H9 (cell line): ENCODE results near the gene ADGRL3. TPM values are rescaled to one million over a fixed set of nuclear protein-coding genes. Genes with fewer than 3 reads are reported as not detected.

ENCODE experiments used
- DNase-seq: peaks from one replicate; pipeline ENCODE4 v3.0.0-alpha.2; 2017
- H2AFZ ChIP-seq: one replicate; pipeline ENCODE4 v1.6.1; 2013; ENCODE audit warnings: mild to moderate bottlenecking, low read length, control low read depth, moderate library complexity
- H2AK5ac ChIP-seq: 2 replicates; pipeline ENCODE4 v1.6.1; 2013; ENCODE audit warnings: low read length, control low read depth, mixed read lengths; ENCODE audit not compliant: insufficient read length
- H2BK120ac ChIP-seq: one replicate; pipeline ENCODE4 v1.6.1; 2013; ENCODE audit warnings: low read depth, mild to moderate bottlenecking, low read length, control low read depth, inconsistent platforms; ENCODE audit not compliant: poor library complexity, severe bottlenecking
- H2BK12ac ChIP-seq: 2 replicates; pipeline ENCODE4 v1.6.1; 2013; ENCODE audit warnings: low read length, control low read depth, mixed read lengths, low read depth; ENCODE audit not compliant: insufficient read length
- H2BK15ac ChIP-seq: 2 replicates; pipeline ENCODE4 v1.6.1; 2013; ENCODE audit warnings: low read depth, low read length, control low read depth
- H2BK20ac ChIP-seq: one replicate; pipeline ENCODE4 v1.6.1; 2013; ENCODE audit warnings: low read depth, mild to moderate bottlenecking, low read length, control low read depth, inconsistent platforms; ENCODE audit not compliant: poor library complexity, severe bottlenecking
- H2BK5ac ChIP-seq: 2 replicates; pipeline ENCODE4 v1.6.1; 2013; ENCODE audit warnings: low read length, control low read depth, mixed read lengths; ENCODE audit not compliant: insufficient read length
- H3K14ac ChIP-seq: 2 replicates; pipeline ENCODE4 v1.6.1; 2013; ENCODE audit warnings: low read length, control low read depth; ENCODE audit not compliant: insufficient read depth
- H3K18ac ChIP-seq: 2 replicates; pipeline ENCODE4 v1.6.1; 2013; ENCODE audit warnings: low read depth, mild to moderate bottlenecking, mixed read lengths, low read length, control low read depth; ENCODE audit not compliant: insufficient read length
- H3K23ac ChIP-seq: 2 replicates; pipeline ENCODE4 v1.6.1; 2013; ENCODE audit warnings: low read length, control low read depth, mixed read lengths, low read depth; ENCODE audit not compliant: insufficient read length
- H3K23me2 ChIP-seq: 2 replicates; pipeline ENCODE4 v1.6.1; 2013; ENCODE audit warnings: low read depth, mild to moderate bottlenecking, mixed read lengths, low read length, control low read depth; ENCODE audit not compliant: insufficient read length, poor library complexity, severe bottlenecking
- H3K27ac ChIP-seq: 2 replicates; pipeline ENCODE4 v1.5.1; 2013; ENCODE audit warnings: low read length, control low read depth, mixed read lengths, low read depth; ENCODE audit not compliant: insufficient read length
- H3K27me3 ChIP-seq: 2 replicates; pipeline ENCODE4 v1.6.1; 2013; ENCODE audit warnings: low read length, control low read depth, inconsistent platforms; ENCODE audit not compliant: insufficient read depth
- H3K4ac ChIP-seq: 2 replicates; pipeline ENCODE4 v1.6.1; 2013; ENCODE audit warnings: low read depth, mild to moderate bottlenecking, control low read depth, inconsistent platforms, low read length, moderate library complexity
- H3K4me1 ChIP-seq: 2 replicates; pipeline ENCODE4 v1.6.1; 2013; ENCODE audit warnings: low read length, control low read depth, inconsistent platforms; ENCODE audit not compliant: insufficient read depth
- H3K4me2 ChIP-seq: 2 replicates; pipeline ENCODE4 v1.6.1; 2013; ENCODE audit warnings: low read length, control low read depth, mixed read lengths; ENCODE audit not compliant: insufficient read length, insufficient read depth
- H3K56ac ChIP-seq: 2 replicates; pipeline ENCODE4 v1.6.1; 2013; ENCODE audit warnings: low read depth, mild to moderate bottlenecking, mixed read lengths, low read length, control low read depth; ENCODE audit not compliant: insufficient read length
- H3K79me1 ChIP-seq: 2 replicates; pipeline ENCODE4 v1.6.1; 2013; ENCODE audit warnings: low read depth, mild to moderate bottlenecking, moderate library complexity, low read length, control low read depth, inconsistent platforms; ENCODE audit not compliant: insufficient read depth, poor library complexity, severe bottlenecking
- H3K79me2 ChIP-seq: 2 replicates; pipeline ENCODE4 v1.6.1; 2013; ENCODE audit warnings: low read length, control low read depth, inconsistent platforms; ENCODE audit not compliant: insufficient read depth
- H3K9ac ChIP-seq: 2 replicates; pipeline ENCODE4 v1.6.1; 2013; ENCODE audit warnings: low read length, control low read depth, mixed read lengths; ENCODE audit not compliant: insufficient read length; ENCODE audit errors: extremely low read depth
- H3K9me3 ChIP-seq: one replicate; pipeline ENCODE4 v1.6.1; 2013; ENCODE audit warnings: low read depth, low read length, inconsistent platforms; ENCODE audit not compliant: control insufficient read depth
- H3T11ph ChIP-seq: one replicate; pipeline ENCODE4 v1.6.1; 2013; ENCODE audit warnings: mild to moderate bottlenecking, low read length, control low read depth, inconsistent platforms
- H4K20me1 ChIP-seq: one replicate; pipeline ENCODE4 v1.6.1; 2013; ENCODE audit not compliant: control insufficient read depth, insufficient read length, insufficient read depth
- H4K5ac ChIP-seq: 2 replicates; pipeline ENCODE4 v1.6.1; 2013; ENCODE audit warnings: low read depth, mild to moderate bottlenecking, mixed read lengths, low read length, control low read depth; ENCODE audit not compliant: insufficient read length
- H4K8ac ChIP-seq: replicated peaks from 2 replicates; pipeline ENCODE4 v1.6.1; 2013; ENCODE audit warnings: low read length, control low read depth, mixed read lengths, low read depth; ENCODE audit not compliant: insufficient read length
- H4K91ac ChIP-seq: 2 replicates; pipeline ENCODE4 v1.6.1; 2013; ENCODE audit warnings: low read depth, mild to moderate bottlenecking, moderate library complexity, mixed read lengths, low read length, control low read depth; ENCODE audit not compliant: insufficient read length
- H3K27ac Mint-ChIP-seq, 3 experiments: 2 replicates in 2 of 3; 3 replicates in 1 of 3; pipeline ENCODE4 v1.8.0; 2020 to 2021; ENCODE audit warnings: mixed read lengths in 3 of 3, mild to moderate bottlenecking in 1 of 3, moderate library complexity in 1 of 3
- H3K27me3 Mint-ChIP-seq: 2 replicates; pipeline ENCODE4 v1.8.0; 2021; ENCODE audit warnings: low read depth, mild to moderate bottlenecking, moderate library complexity, mixed read lengths
- H3K36me3 Mint-ChIP-seq, 3 experiments: 2 replicates in 2 of 3; 3 replicates in 1 of 3; pipeline ENCODE4 v1.8.0; 2020 to 2021; ENCODE audit warnings: low read depth in 3 of 3, mixed read lengths in 3 of 3; ENCODE audit not compliant: insufficient read depth in 1 of 3
- H3K4me1 Mint-ChIP-seq, 2 experiments: 2 replicates each; pipeline ENCODE4 v1.8.0; 2020; ENCODE audit warnings: mixed read lengths in 2 of 2
- H3K4me3 Mint-ChIP-seq, 2 experiments: 2 replicates in 1 of 2; 3 replicates in 1 of 2; pipeline ENCODE4 v1.8.0; 2020 to 2021; ENCODE audit warnings: mild to moderate bottlenecking in 2 of 2, mixed read lengths in 2 of 2, moderate library complexity in 1 of 2
- H3K9me3 Mint-ChIP-seq, 2 experiments: 2 replicates in 1 of 2; 3 replicates in 1 of 2; pipeline ENCODE4 v1.8.0; 2020; ENCODE audit warnings: mild to moderate bottlenecking in 2 of 2, mixed read lengths in 2 of 2, moderate library complexity in 1 of 2
- total RNA-seq: library from RNA; stranded (reverse); gene quantifications from 2 replicates; pipeline ENCODE4 v1.2.1, GENCODE V29; 2021
- TF ChIP-seq, protein P1 (sequence below): fragments of 200-600 bp; sonication (generic); conservative IDR thresholded peaks from 3 replicates; pipeline ENCODE4 v1.8.0; 2021; ENCODE audit warnings: antibody characterized with exemption, mild to moderate bottlenecking

The ADGRL3 gene
- total RNA-seq, 1 experiment from 2014 or later, result 5.9 TPM

- H4K8ac ChIP-seq, result no peak overlapping the region
- H3K4me2 ChIP-seq, result no peak overlapping the region
- H3K27ac ChIP-seq, result no peak overlapping the region
- no peaks in the 10 kb centered on the region for H3K36me3 Mint-ChIP-seq
- no peak overlapping the region for H3K9ac ChIP-seq
- no peak overlapping the region for H2BK5ac ChIP-seq
- no peaks in the 10 kb centered on the region for H3K27me3 Mint-ChIP-seq
- no peak for DNase-seq
- H3K4ac ChIP-seq, result no peak overlapping the region
- H2BK12ac ChIP-seq, result no peak overlapping the region
- peaks cover 6% of the 10 kb centered on the region in 2 experiments for H3K4me1 Mint-ChIP-seq
- no peak overlapping the region for H3K27ac Mint-ChIP-seq
- H4K20me1 ChIP-seq, result no peaks in the 10 kb centered on the region
- no peak overlapping the region for H3K56ac ChIP-seq
- TF ChIP-seq, protein P1, sequence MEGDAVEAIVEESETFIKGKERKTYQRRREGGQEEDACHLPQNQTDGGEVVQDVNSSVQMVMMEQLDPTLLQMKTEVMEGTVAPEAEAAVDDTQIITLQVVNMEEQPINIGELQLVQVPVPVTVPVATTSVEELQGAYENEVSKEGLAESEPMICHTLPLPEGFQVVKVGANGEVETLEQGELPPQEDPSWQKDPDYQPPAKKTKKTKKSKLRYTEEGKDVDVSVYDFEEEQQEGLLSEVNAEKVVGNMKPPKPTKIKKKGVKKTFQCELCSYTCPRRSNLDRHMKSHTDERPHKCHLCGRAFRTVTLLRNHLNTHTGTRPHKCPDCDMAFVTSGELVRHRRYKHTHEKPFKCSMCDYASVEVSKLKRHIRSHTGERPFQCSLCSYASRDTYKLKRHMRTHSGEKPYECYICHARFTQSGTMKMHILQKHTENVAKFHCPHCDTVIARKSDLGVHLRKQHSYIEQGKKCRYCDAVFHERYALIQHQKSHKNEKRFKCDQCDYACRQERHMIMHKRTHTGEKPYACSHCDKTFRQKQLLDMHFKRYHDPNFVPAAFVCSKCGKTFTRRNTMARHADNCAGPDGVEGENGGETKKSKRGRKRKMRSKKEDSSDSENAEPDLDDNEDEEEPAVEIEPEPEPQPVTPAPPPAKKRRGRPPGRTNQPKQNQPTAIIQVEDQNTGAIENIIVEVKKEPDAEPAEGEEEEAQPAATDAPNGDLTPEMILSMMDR, result no peak
- no peak overlapping the region for H4K91ac ChIP-seq
- no peaks in the 10 kb centered on the region for H3K9me3 Mint-ChIP-seq
- no peak overlapping the region for H2AK5ac ChIP-seq
- H3K14ac ChIP-seq, result no peak overlapping the region
- no peaks in the 10 kb centered on the region for H3K23me2 ChIP-seq
- no peak overlapping the region for H3T11ph ChIP-seq
- H2BK20ac ChIP-seq, result no peak overlapping the region
- no peaks in the 10 kb centered on the region for H3K79me2 ChIP-seq
- H2BK120ac ChIP-seq, result no peak overlapping the region
- H3K23ac ChIP-seq, result no peak overlapping the region
- no peak overlapping the region for H2AFZ ChIP-seq
- H3K79me1 ChIP-seq, result no peaks in the 10 kb centered on the region
- no peaks in the 10 kb centered on the region for H3K27me3 ChIP-seq
- no peak overlapping the region for H3K4me3 Mint-ChIP-seq
- no peak overlapping the region for H3K18ac ChIP-seq
- no peaks in the 10 kb centered on the region for H3K9me3 ChIP-seq
- no peak overlapping the region for H4K5ac ChIP-seq
- H3K4me1 ChIP-seq, result peaks cover 5% of the 10 kb centered on the region
- H2BK15ac ChIP-seq, result no peak overlapping the region
Measured at GRCh38 chr4:62053974-62054373, 853.8 kb downstream of the ADGRL3 start.
